Inflammatory macrophage (primary cell): ENCODE data around the gene LPP.

ENCODE experiments used
- DNase-seq, 2 donors: peaks; one replicate each; pipeline ENCODE4 v3.0.0-alpha.2; 2020 to 2022

LPP gene

DNA sequence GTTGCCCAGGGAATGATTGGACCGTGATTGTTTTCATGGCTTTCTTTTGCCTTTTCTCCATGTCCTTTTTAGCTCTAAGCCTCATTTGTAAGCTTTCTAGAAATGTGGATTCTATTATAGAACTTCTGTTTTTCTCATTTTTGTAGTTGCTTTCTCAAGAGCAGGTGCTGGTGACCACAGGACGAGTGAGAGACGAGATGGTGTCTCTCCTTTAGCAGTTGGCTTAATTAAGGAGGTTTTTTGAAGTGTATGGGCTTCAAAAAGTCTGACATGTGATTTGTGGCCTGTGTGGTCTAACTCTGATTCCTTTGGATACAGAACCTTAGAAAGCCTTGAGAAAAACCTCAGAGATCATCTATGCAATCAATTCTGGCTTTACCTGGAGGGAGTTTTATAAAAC is 292.8 kb downstream of the LPP start:
- no peak for DNase-seq

DNA sequence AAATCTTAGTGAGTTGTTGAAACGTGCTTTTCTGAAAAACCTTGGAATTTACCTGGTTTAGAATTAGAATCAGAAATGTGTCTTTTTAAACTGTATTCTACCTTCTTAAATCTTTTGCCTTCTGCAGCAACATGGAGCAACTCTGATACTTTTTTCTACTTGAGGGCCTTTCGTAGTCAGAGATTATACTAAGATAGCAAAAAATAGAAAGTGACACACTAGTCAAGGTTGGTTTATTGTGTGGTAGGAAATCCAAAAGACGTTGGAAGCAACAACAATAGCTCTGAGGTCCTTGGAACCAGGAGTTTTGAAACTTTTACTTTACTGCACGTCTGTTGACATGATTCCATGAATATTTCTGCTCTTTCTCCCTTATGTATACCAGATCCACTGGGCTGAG is 294.9 kb downstream of the LPP start:
- DNase-seq, result no peak

DNA sequence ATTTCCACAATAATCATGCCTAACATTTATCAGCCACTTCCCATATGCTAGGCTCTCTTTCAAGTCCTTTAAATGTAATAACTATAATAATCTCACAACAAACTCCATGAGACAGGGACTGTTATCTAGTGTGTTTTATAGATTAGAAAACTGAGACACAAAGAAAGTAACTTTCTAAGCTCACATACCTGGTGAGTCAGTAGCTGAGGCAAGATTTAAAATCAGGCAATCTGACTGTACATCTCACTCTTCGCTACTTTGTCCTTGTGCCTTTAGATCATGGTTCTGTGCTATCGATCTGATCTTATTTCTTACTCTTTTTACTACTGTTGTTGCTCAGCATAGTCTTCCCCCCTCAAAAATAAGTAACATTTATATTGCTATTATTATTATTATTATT is 295.5 kb downstream of the LPP start:
- no peak for DNase-seq

DNA sequence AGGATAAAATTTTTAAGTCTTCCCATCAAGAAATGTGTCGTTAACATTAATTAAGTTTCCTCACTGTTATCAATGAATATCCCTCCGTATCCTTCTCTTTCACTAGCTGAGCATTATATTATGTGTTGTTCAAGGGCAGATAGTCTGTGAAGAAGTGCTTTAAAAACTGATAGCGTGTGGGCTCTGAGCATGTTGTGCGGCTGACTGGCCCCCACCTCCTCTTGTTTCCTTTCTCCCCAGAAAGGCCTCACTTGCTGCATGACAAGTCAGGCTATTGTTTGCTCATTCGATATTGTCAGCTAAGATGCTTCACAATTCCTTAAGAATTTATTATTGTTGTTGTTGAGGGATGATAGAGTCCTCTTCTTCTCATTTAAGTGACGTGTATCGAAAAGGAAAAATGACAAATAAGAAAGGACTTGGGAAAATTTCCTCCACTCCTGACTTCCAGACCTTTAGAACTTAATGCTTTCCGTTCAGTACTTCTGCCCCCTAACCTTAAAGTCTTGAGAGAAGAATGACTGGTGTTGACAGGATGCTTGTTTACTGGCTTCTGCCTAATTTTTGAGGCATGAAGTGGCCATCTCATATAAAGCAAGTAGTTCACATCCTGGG is 298.3 kb downstream of the LPP start:
- no peak for DNase-seq

DNA sequence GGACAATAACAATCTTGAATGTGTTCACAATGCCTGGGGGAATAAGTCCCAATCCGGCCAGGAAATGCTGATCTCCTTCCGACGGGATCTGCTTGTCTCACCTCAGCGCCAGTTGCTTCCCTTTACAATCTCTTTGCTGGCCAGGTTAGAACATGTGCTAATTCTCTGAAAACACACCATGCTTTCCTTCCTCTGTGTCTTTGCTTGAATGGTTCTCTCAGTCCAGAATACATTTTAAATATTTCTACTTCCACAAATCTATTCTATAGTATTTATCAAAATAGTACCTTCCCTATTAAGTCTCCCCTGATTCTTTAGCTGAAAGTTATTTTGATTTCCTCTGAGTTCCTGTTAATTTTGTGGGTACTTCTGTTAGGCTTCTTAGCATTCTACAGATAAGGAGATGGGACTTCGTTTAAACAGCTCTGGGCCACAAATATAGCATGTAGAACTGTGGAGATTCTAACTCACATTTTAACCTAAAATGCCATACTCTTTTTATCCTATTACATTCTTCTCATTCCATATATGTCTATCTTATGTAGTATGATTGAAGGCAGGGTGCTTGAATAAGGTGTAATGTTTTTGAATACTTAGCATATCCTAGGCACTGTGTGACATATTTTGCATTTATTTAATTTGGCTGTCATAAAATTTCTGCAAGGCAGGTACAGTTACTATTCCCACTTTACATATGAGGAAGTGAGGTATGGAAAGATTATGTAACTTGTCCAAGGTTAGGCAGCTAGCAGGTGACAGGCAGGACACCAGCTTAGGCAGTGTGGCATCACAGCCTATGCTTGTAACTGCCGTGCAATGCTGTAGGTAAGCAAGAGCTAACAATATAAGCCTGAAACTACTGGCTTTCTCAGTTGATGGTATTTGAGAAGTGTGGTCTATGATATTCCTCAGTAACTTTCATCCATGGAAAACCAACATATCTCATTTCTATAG is 299.8 kb downstream of the LPP start:
- DNase-seq, result no peak

DNA sequence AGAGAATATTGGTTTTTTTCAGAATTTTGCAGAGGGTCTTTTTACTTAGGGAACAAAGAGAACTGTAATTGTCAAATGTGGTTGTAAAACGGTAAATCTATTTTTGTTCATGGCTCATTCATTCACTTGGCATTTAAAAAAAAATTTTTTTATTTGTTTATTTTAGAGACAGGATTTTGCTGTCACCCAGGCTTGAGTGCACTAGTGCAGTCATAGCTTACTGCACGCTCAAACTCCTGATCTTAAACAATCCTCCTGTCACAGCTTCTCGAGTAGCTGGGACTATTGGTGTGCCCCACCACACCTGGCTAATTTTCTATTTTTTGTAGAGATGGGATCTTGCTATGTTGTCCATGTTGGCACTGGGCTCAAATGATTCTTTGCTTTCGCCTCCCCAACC is 301.8 kb downstream of the LPP start:
- DNase-seq, result no peak

DNA sequence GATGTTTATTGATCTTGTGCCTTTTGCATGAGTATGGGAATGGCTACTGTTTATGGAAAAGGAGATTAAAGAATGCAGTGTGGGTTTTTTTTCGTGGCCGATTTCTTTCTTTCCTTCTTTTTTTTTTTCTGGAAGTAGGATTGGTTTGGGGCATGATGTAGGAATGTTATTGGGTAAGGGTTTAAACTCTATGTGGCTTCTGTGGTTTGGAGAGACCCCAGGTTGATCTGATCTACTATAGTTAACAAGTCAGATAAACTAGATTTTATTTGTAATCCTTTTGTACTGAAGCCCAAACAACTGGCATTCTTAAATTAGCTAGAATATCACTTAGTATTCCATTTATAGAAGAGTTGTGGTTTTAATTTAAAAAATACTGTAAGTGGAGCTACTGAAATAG is 304.8 kb downstream of the LPP start:
- no peak for DNase-seq

DNA sequence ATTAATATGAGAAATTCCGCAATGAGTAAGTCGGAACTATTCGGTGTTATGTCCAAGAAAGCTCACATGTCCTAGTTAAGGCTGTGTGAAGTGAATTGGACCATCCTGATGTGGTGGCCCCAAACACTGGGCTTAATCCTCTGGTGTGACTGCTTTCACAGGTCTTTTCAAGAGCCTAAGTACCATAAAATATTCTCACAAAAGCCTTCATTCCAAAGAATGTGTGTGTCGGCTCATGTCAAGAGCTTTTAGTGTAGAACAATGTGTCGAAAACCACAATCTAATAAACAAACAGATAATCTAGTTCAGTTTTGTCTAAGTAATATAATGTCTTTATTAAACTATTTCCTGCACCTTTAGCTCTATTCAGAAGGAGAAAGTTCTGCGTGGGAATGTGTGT is 311.4 kb downstream of the LPP start:
- no peak for DNase-seq

DNA sequence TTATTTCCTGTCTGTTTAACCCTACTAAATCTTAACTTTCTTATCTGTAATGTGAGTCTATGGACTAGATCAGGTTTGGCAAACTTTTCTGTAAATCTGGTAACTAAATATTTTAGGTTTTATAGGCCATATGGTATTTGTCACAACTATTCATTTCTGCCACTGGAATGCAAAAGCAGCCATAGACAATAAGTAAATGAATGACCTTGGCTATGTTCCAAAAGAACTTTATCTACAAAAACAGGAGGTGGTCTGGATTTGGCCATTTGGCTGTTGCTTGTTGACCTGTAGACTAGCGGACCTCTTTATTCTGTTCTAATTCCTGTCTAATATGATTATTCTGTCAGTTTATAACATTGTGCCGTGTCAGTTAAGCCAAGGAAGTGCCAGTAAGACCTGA is 314.2 kb downstream of the LPP start:
- DNase-seq, result no peak

DNA sequence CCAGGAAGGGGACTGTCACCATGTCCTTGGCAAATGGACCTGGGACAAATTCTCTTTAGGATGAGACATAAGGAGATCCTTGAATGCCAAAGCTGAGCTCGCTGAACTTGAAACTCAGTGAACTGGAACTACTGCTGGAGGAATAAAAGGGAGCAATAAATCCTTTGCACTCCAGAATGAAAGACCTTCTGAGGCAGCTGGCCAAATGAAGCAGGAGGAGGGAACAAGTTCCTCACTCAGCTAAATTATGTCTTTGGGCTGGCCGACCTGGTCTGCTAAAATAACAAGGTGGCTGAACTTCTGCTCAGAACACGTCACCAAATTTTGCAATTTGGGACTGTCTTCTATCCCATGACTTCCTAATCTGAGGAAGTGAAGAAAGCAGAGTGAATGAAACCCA is 314.7 kb downstream of the LPP start:
- DNase-seq, result peak; percentile 44 to 68

DNA sequence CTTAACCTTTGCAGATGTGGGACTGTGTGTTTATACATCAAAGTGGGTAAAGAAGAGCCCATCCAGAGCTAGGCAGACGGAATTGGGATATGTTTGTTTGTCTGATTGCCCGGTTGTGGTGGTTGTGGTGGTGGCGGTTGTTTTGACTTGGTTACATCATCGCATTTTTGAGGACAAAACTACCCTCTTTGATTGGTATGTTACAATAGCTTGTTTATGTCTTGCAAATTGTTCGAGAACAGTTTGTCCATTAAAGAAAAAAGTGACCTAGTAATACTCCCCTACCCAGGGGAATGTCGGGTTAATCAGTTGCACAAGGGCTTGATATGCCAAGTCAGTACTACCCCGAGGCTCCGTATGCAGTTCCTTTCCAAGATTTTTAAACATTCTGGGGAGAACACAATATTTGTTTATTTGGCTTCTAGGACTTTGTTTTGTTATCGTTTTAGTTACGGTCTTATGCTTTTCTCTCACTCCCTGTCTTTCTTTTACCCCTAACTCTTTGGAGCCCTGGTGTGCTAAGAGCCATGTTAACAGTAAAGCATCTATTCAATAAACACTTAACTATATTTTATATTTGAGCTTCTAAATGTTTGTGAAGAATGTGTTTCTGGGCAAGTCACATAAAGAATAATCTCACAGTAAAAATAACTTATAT is 315.4 kb downstream of the LPP start:
- DNase-seq, result no peak

DNA sequence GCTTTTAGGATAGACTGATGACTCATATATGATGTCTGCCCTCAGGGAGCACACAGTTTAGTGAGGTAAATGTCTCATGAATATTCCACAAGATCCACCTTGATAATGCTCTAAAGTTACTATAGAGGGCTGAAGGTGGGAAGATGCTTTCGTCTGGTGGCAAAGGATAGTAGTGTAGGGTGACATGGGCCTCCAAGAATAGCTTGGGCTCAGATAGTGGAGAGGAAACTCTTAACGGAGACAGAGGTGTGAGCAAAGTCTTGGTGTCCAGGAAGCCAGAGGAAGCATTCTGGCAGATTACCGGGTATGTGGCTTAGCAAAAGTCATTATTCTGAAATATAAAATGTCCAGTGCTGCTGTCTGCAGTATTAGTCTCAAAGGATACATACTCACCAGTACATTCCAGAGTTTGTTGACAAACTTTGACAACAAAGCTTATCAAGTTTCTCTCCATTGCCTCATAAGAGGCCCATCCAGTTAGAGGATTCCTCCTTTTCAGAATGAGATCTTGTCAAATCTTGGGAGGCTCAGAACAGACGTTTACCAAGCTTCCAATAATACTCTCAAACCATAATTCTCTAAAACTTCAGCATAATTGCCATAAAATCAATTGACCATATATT is 316.7 kb downstream of the LPP start:
- DNase-seq, result no peak

DNA sequence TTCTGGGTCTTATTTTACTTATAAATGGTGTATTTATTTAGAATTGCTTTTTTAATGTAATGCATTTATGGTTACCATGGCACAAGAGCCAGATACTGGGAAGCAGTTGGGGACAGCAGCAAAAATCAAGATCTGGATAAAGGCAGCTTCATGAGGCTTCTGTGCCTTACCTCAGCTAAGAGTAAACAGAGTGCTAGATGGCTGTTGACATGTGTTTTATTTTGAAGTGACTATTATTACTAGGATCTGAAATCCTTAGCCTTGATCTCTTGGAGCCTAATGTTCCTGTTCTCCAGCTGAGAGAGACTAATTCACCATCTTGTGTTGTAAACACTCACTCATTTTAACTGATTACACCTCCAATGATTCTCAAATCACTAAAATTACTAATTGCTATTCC is 317.8 kb downstream of the LPP start:
- DNase-seq, result no peak

DNA sequence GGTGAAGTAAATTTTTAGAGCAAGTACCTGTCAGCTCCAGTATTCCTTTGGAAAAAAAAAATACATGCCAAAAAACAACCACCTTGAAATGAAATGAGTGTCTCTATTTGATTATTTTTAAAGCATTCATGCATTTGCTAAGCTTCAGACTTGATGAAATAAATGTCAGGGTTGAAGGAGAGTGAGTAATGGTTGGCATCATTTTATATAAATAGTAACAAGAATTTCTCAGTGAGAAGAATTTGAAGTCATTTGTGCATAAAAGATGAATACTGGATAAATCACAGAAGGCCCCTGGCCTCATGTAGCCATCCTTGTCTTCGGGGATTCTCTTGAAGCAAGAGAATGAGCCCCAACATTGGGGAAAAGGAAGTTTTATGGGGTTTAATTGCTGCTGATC is 318.4 kb downstream of the LPP start:
- DNase-seq, result no peak

DNA sequence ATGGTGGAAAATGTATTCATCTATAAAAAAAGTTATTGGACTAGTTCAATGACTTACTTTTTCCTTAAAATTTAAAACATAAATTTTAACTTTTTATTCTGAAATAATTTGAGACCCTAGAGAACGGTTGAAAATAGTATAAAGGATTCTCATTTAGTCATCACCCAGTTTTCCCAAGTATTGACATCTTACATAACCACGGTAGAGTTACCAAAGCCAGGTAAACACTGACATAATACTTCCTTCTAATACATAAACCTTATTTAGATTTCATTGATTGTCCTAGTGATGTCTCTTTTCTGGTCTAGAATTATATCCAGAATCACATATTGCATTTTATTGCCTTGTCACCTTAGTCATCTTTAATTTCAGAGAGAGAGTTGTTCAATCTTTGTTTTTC is 319.1 kb downstream of the LPP start:
- no peak for DNase-seq

DNA sequence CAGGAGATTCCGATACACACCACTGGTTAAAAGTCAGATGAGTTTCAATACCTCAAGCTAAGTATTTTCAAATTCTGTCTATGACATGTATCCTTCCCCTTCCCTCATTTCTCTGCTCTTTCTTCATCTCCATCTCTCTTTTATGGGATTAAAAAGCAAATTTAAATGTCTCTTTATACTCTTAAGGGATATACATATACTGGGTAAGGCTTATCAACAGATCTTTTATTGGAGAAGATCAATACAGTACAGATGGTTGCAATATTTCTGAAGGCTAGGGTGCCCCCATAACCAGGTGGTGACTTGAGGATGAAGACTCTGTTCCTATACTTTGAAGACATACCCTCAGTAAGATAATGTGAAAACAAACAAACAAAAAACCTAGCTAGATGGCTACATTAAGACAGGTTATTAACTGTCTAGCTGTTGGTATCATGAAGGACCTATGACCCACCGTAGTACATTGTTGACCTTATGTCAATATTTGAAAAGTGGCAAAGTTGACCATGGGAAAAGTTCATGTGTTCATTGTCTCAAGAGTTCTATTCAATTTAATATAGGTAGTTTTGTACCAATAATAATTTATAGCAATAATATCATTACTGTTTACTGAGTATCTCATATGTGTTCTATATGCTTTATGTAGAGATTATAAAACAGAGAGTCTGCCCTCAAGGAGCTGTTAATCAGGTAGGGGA is 319.8 kb downstream of the LPP start:
- no peak for DNase-seq

DNA sequence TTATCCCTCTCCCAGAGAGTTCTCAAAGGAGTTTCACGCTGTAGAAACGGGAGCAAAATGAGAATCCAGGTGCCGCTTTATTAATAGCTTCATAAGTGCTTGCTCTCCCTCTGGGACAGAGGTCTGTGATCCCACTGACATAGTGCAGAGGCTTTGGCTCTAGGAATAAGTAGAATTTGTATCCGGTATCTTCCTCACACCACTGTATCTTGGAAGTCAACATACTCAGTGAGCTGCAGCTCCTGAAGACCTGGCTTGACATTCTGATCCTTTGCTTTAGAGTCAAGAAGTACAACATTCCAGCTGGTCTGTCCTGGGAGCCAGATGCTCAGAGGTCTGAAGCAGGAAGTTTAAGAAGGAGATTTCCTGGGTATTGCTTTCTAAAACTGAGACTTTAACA is 323.0 kb downstream of the LPP start:
- no peak for DNase-seq

DNA sequence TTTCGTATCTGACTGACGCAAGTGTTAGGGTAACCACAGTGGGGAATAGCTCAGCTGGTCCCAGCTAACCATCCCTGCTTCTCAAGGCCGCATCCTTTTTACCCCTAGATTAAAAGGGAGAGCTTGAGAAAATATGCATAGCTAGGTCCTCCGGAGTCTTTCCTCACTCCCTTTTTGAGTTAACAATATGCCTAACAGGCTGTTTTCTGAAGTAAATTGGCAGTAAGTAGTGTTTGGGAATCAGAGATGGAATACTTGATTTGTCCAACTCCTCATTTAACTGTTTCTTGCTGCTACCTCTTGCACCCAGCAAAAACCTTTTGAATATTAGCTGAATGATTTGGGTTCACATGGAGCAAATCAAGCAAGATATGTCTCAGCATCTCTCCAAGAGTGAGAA is 326.1 kb downstream of the LPP start:
- no peak for DNase-seq

DNA sequence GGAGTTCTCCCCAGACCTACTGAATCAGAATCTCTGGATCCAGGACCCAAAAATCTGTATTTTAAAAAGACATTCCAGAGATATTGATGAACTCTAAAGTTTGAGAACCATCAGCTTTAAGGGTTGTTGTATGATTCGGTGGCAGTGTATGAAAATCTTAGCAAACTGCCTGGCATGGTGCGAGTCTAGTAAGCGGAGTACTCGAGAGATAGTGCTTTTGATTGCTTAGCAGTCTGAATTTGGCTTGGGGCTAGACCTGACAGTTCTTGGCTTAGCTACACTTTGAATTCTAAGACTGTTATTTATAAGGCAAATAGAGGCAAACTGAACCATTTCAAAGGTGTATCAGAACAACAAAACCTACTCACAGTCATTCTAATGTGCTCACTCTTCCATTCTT is 329.0 kb downstream of the LPP start:
- DNase-seq, result no peak

DNA sequence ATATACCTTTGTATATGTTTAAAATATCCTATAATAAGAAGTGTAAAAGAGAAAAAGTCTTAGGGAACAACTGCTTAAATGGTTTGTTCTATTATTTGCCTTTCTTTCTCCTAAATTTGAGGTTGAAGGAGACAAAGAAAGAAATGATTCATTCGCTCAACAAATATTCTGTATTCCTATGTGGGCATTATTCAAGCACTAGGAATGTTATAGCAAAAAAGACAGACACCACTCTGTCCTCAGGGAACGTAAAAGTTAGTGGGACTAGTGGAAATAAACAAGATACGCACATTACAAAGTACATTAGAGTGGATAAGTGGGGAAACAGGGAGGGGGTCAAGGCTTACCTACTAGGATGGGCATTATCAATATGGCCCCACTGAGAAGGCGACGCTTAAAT is 332.2 kb downstream of the LPP start:
- no peak for DNase-seq

DNA sequence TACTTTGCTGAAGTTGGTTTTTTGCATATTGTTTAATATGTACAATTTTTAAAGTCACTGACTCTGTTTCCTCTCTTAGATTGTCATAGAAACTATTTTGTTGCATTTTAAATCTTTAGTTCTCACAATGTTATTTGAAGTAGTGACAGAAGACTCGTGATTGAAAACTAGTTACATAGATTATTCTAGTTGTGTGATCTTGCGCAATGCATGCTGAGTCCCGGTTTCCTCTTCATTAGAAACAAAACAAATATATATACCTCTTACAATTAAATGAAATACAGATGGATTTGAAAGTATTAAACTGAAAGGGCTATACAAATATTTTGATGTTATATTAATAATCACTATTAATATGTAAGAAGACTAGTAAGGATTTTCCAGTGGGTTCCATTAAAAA is 333.0 kb downstream of the LPP start:
- DNase-seq, result peak in 1 of 2 donors; percentile 18

DNA sequence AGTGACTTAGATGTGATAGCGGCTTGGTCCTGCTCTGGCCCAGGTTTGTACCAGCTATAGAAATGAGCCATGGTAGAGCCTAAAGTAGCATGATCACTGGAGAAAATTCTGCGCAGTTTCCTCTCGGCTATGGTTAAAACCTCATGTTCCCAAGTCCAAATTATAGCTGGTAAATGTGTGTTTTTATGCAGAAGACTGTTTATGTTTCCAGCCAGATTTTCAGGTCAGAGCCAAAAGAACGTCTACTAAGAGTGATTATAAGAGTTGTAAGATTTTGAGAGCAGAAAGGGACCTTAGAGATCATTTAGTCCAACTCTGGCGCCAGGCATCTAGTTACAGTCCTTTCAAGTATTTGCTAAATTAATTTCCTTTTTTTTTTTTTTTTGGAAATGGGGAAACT is 333.7 kb downstream of the LPP start:
- DNase-seq, result no peak

DNA sequence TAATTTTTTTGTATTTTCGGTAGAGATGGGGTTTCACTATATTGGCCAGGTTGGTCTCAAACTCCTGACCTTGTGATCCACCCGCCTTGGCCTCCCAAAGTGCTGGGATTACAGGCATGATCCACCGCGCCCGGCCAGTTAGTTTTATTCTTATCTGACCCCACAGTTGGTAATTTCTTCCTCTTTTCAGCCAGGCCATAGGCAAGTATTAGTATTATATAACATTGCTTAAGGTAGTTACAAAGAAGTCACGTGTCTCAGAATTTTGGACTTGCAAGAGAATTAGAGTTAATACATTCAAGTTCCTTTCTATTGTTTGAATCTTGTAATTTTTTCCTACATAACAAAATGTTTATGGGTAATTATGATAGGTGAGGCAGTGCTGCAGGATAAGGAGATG is 334.8 kb downstream of the LPP start:
- DNase-seq, result no peak
